A549 (cell line): ENCODE data around the gene SNX3.

ENCODE experiments used
- CTCF ChIP-seq: fragments of >200 bp; sonication (Bioruptor Twin); formaldehyde crosslinking; IDR thresholded peaks from 3 replicates; pipeline ENCODE4 v1.5.1; 2016
- EP300 ChIP-seq, 2 experiments: fragments of >200 bp; sonication (Bioruptor Twin); formaldehyde crosslinking; IDR thresholded peaks; 2 replicates in 1 of 2; 3 replicates in 1 of 2; pipeline ENCODE4 v1.6.1; 2016 to 2017
- FOSL2 ChIP-seq, 2 experiments: fragments of 450-650 bp in 1 of 2; fragments of >200 bp in 1 of 2; sonication (Bioruptor Twin) in 1 of 2; formaldehyde crosslinking; IDR thresholded peaks; 2 replicates each; pipeline versions ENCODE4 v1.5.0 to v1.6.1; 2016 to 2020; ENCODE audit warnings: mild to moderate bottlenecking in 1 of 2, moderate library complexity in 1 of 2

GRCh38 chr6:108168501-108169463 is 92.1 kb downstream of the SNX3 start:
- TF ChIP-seq CTCF = no peak
- TF ChIP-seq FOSL2 (IDR thresholded peaks at IDR 0.05) = no peak
- TF ChIP-seq FOSL2 (CRISPR knock-in tag; IDR thresholded peaks at IDR 0.05) = no peak
- no peak for TF ChIP-seq EP300 (IDR thresholded peaks at IDR 0.05)
